ENCODE data around the gene CCDC54.

Gene CCDC54

GRCh38 chr3:107414325-107414964 is 37.2 kb downstream of the CCDC54 start:
- no peak for TF ChIP-seq CTCF (IDR thresholded peaks at IDR 0.05; ENCODE audit: control extremely low read depth, extremely low read depth, low read depth, missing control alignments)
- CTCF ChIA-PET: interaction anchor here (1.2 kb wide), 2 partner anchors 26 to 30 kb away, joined by 3 read pairs; no protein-coding TSS in a partner anchor
- POLR2A ChIA-PET: no interaction called here
- no peak for DNase-seq (ENCODE audit: extremely low spot score)

- TF ChIP-seq CTCF (IDR thresholded peaks at IDR 0.05; ENCODE audit: control extremely low read depth, extremely low read depth, low read depth, missing control alignments): no peak
- ChIA-PET POLR2A (no interaction called here), CTCF (interaction anchor here (1.0 kb wide), 2 partner anchors 10 to 180 kb away, joined by 3 read pairs; no protein-coding TSS in a partner anchor)
- DNase-seq (ENCODE audit: extremely low spot score): no peak
Observed at GRCh38 chr3:107416138-107416537, 38.9 kb downstream of the CCDC54 start.

DNA sequence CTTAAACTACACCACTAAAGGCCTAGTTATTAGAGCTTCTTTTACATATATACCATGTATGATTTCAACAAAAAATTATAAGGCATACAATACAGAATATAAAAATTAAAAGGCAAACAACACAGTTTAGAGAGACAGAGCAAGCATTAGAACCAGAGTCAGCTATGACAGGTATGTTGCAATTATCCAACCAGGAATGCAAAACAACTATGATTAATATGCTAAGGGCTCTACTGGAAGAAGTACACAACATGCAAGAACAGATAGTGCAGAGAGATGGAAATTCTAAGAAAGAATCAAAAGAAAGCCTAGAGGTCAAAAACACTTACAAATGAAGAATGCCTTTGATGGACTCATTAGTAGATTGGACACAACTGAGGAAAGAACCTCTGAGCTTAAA is 39.6 kb downstream of the CCDC54 start:
- ChIA-PET POLR2A (no interaction called here), CTCF (interaction anchor here (1.0 kb wide), 1 partner anchor 181 kb away, joined by 3 read pairs; no protein-coding TSS in a partner anchor)
- DNase-seq (ENCODE audit: extremely low spot score): no peak
- TF ChIP-seq CTCF (IDR thresholded peaks at IDR 0.05; ENCODE audit: control extremely low read depth, extremely low read depth, low read depth, missing control alignments): no peak

DNA sequence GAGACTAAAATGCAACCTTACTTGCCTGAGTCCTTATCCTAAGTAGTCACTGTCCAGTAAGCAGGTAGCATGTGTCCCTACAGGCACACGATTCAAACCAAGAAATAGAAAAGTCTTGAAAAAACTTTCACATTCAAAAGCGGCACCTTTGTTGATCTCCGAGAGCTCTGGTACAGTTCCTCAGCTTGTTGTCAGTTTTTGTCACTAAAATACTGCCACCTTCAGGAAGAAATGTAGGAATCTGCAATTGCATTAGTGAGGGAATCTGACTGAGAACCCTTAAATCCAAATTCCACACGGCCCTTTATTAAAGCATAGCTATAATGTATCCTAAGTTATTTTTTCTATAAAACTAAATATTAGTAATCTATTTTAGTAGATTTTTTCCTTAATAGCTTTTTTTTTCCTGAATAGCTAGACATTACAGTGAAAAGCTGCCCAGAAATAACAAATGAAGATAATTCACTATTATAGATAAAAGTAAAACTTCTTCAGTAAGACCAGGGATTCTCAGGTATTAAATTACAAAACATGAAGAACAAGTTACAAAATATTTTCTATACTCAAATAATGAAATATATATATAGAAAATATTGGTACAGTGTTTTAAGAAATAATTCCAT is 44.0 kb downstream of the CCDC54 start:
- ChIA-PET POLR2A (no interaction called here), CTCF (interaction anchor here (0.8 to 2.8 kb wide), 28 partner anchors 9 to 254 kb away, joined by 3 to 29 read pairs (median 4); no protein-coding TSS in a partner anchor)
- peak; percentile 69 for TF ChIP-seq CTCF (IDR thresholded peaks at IDR 0.05; ENCODE audit: control extremely low read depth, extremely low read depth, low read depth, missing control alignments)
- DNase-seq (ENCODE audit: extremely low spot score): peak; percentile 33

GRCh38 chr3:107421881-107422280 is 44.6 kb downstream of the CCDC54 start:
- no peak for DNase-seq (ENCODE audit: extremely low spot score)
- POLR2A ChIA-PET: no interaction called here
- no peak for TF ChIP-seq CTCF (IDR thresholded peaks at IDR 0.05; ENCODE audit: control extremely low read depth, extremely low read depth, low read depth, missing control alignments)
- CTCF ChIA-PET: interaction anchor here (0.8 to 2.8 kb wide), 24 partner anchors 8 to 253 kb away, joined by 3 to 29 read pairs (median 5); no protein-coding TSS in a partner anchor

DNA sequence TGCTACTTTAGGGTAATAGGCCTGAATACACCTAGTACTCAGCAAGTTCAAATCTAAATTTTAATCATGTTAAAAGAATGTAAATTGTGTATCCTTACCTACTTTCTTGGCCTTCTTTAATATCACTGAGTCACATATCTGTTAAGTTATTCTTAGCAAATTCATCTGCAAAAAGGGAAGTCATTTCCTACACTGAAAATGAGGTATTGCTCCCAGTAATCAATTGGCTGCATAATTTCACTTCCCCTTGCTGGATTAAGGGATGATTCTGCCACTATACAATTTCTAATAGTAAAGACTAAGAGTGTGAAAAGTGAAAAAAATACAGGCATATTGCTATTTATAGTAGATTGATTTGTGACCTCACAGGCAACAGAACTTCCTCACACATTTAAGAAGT is 47.8 kb downstream of the CCDC54 start:
- POLR2A ChIA-PET: no interaction called here
- TF ChIP-seq CTCF (IDR thresholded peaks at IDR 0.05; ENCODE audit: control extremely low read depth, extremely low read depth, low read depth, missing control alignments): no peak
- DNase-seq (ENCODE audit: extremely low spot score): no peak
- CTCF ChIA-PET: no interaction called here

Measured in GM10248 (cell line).